GM12865 (cell line): ENCODE data around the gene POTEJ.
"Not testable (repeated sequence)": the region's sequence is repeated elsewhere in the genome, so short reads cannot be mapped to it uniquely, and the experiment has no call there.

Experiments used
- DNase-seq: peaks from one replicate; pipeline ENCODE4 v3.0.0; 2010; ENCODE audit warnings: low read depth
- H3K4me3 ChIP-seq: 2 replicates; pipeline ENCODE4 v1.5.1; 2011; ENCODE audit warnings: mild to moderate bottlenecking, low read depth, low read length, control low read depth

The POTEJ gene

DNA sequence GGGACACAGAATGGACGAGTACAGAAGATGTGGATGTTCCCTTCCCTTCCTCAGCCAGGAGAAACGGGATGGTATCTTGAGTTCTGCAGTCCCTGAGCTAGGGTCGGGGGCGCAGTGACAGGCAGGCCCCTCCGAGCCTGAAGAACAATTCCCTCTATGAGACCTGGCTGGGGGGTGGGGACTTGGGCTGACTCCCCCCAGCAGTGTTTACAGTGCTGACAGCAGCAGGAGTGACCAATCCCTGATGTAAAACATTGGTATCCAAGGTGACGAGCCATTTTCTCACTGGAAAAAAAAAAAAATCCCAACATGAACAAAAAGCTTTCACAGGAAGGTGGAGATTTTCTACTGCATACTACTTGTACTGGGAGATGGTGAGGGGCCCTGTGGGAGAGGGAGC is 11.8 kb upstream of the POTEJ start, which contains the start of gene CFC1:
TSS of gene CFC1 (minus strand) at position 183 of the 400 bp plus-strand sequence. CDS start 288 bp downstream, outside the sequence.
- not testable (repeated sequence) for H3K4me3 ChIP-seq, DNase-seq

GRCh38 chr2:130599926-130600325 is 11.3 kb upstream of the POTEJ start:
- not testable (repeated sequence) for DNase-seq, H3K4me3 ChIP-seq

GRCh38 chr2:130601648-130602302 is 9.5 kb upstream of the POTEJ start:
- DNase-seq: not testable (repeated sequence)

GRCh38 chr2:130608276-130609001 is 2.8 kb upstream of the POTEJ start:
- H3K4me3 ChIP-seq, DNase-seq: not testable (repeated sequence)

More at GRCh38 chr2:130601648-130602302, 9.5 kb upstream of the POTEJ start:
- H3K4me3 ChIP-seq: not testable (repeated sequence)

DNA sequence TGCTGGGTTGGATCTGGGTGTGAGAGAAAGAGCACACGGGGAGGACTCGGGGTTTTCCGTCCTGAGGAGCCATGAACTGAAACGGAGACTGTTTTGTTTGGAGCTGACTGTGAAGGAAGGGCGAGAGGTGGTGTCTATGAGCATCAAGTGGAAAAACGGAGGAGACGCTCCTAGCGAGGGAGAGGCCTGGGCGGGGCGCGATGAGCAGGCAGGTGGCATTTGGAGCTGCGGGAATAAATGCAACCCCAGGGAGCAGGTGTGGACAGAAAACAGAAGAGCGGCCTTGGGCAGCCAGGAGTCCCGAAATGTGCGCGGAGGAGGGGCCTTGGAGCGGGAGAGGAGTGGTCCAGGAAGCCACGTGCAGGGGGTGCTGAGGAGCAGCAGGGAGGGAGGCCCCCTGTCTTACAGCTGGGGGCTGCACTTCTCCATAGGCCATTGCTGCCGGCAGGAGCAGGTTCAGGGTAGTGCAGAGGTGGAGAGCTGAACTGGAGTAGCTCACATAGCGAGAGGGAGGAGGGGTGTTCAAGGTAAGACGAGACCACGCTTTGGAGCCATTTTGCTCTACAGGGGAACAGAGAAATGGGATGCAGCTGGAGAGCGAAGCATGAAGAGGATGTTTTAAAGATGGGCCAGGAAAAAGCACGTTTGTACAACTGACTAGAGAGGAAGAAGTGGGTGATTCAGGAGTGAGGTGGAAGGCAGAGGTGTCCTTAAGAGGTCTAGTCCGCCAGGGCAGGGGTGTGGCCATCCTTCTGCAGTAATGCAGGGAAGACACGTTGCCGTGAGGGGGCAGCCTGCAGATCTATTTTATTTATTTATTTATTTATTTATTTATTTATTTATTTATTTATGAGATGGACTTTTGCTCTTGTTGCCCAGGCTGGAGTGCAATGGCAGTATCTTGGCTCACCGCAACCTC is 2.0 kb upstream of the POTEJ start:
- H3K4me3 ChIP-seq, DNase-seq: not testable (repeated sequence)

DNA sequence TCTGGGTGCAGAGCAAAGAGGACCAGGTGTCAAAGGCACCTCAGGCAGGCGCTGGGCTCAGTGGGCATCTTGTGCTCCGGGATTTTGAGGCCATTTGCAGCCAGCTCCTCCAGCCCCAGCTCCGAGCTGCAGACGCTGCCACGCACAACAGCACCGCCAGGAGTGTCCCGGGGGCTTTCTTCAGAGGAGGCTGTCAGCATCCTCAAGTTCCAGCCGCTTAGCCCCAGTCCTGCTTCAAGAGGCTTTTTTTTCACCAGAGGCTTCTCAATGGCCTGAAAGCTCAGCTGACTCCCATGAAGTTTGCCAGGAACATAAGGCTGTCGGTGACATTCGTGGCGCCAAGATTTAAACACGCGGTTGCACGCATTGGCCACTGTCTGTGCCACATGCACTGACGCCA is 754 bp upstream of the POTEJ start:
- not testable (repeated sequence) for H3K4me3 ChIP-seq, DNase-seq

DNA sequence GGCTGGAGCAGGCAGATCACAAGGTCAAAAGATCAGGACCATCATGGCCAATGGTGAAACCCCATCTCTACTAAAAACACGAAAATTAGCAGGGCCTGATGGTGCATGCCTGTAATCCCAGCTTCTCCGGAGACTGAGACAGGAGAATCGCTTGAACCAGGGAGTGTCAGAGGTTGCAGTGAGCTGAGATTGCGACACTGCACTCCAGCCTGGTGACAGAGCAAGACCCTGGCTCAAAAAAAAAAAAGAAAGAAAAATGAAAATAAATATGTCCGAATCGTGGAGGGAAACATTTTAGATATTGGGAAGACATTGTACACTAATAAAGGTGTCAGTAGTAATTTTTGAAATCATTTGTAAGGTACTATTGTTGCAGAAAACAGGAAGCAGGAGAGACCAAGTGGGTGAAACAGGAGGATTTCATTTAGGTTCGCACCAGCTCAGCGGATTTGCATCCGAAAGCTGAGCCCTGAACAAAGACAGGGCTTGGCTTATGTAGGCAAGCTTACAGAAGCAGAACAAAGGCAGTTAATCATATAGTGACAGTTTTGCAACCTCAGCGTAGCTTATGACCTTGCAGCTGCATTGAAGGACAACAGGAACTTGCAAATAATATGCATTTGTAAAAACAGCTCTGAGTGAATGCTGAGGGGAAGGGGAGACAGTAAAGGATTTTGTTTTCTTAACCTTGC is 17.7 kb downstream of the POTEJ start:
- not testable (repeated sequence) for DNase-seq

GRCh38 chr2:130638973-130639372 is 27.7 kb downstream of the POTEJ start:
- DNase-seq: not testable (repeated sequence)

More for the DNA sequence above, 17.7 kb downstream of the POTEJ start:
- not testable (repeated sequence) for H3K4me3 ChIP-seq

GRCh38 chr2:130641688-130642087 is 30.4 kb downstream of the POTEJ start:
- not testable (repeated sequence) for DNase-seq, H3K4me3 ChIP-seq

More at GRCh38 chr2:130638973-130639372, 27.7 kb downstream of the POTEJ start:
- not testable (repeated sequence) for H3K4me3 ChIP-seq

- not testable (repeated sequence) for H3K4me3 ChIP-seq, DNase-seq
Observed at GRCh38 chr2:130649285-130649684, 38.0 kb downstream of the POTEJ start.

DNA sequence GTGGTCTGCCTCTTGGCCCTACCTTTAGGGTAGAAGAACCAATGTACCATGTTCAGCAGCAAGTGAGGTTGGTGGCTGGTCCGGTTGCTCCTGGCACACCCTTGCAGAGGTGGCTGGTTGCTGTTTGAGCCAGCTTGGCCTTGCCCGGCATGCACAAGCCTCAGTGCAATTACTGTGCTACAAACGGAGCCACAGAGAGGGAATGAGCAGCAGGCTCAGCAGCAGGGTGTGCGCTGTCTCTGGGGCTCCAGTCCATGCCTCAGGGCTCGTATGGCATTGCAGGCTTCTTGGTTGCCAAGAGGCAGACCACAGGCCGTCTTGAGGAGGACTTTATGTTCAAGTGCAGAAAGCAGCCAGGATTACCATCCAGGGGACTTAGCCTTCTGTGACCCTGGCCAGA is 53.3 kb downstream of the POTEJ start:
- not testable (repeated sequence) for DNase-seq, H3K4me3 ChIP-seq

DNA sequence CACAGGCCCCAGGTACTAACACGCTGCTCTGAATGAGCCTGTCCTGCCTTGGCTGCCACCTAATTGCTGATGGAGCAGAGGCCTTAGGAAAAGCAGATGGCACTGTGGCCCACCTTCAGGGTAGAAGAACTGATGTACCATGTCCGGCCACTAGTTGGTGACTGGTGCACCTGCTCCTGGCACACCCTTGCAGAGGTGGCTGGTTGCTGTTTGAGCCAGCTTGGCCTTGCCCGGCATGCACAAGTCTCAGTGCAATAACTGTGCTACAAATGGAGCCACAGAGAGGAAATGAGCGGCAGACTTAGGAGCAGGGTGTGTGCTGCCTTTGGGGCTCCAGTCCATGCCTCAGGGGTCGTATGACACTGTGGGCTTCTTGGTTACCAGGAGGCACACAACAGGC is 54.4 kb downstream of the POTEJ start:
- not testable (repeated sequence) for H3K4me3 ChIP-seq, DNase-seq

GRCh38 chr2:130667516-130667915 is 56.3 kb downstream of the POTEJ start:
- not testable (repeated sequence) for DNase-seq, H3K4me3 ChIP-seq

GRCh38 chr2:130670026-130670745 is 58.9 kb downstream of the POTEJ start:
- DNase-seq, H3K4me3 ChIP-seq: not testable (repeated sequence)

GRCh38 chr2:130692041-130692770 is 81.0 kb downstream of the POTEJ start:
- H3K4me3 ChIP-seq, DNase-seq: not testable (repeated sequence)

GRCh38 chr2:130693474-130693873 is 82.2 kb downstream of the POTEJ start:
- H3K4me3 ChIP-seq: not testable (repeated sequence)
- DNase-seq: peak; percentile 1

DNA sequence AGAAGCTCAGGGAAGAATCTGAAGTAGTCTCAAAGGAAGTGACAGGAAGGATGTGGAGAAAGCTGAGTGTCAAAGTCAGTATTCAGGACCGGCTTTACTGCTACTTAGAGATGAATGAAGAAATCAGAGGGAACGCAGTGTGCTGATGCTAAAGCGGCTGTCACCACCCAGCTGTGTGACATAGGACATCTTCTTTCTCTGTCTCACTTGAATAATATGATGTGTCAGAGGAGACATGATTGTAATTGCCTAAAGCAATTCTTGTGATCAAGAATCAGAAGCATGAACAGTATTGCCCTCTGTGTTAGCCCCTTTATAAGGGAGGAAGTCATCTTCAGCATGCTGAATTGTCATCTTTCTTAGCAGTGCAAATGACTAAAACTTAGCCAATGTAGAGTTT is 92.0 kb downstream of the POTEJ start:
- DNase-seq, H3K4me3 ChIP-seq: not testable (repeated sequence)
